ENCODE data around the gene BLMH. TPM values are rescaled to one million over a fixed set of nuclear protein-coding genes. Genes with fewer than 3 reads are reported as not detected.

Gene BLMH
- 26.1 and 28.5 TPM in 2 replicates for total RNA-seq

GRCh38 chr17:30291543-30292285 lies at the start of gene BLMH:
Gene BLMH (minus strand): TSS chr17:30291944. CDS start chr17:30291819, 125 bp downstream.

GRCh38 chr17:30333503-30334360 lies 42.0 kb upstream of the BLMH start, which contains the start of gene TMIGD1:
Gene TMIGD1 (minus strand): TSS chr17:30334057. CDS start chr17:30332133, 1,924 bp downstream.

GRCh38 chr17:30235386-30236296 lies 56.1 kb downstream of the BLMH start, which contains the start of gene SLC6A4:
Gene SLC6A4 (minus strand): TSS chr17:30235697. CDS start chr17:30221958, 13,739 bp downstream.

Other genes with a start within 250 kb of the BLMH start
- 3.4 and 4.6 TPM in 2 replicates for gene NSRP1, start 175.1 kb downstream of the BLMH start, total RNA-seq
- gene SLC6A4, start 56.2 kb downstream of the BLMH start, total RNA-seq = under 0.01 TPM in 1 of 2 replicates, not detected in the other
- gene TMIGD1, start 42.1 kb upstream of the BLMH start, total RNA-seq = not detected in 2 replicates
- gene CPD, start 87.0 kb upstream of the BLMH start, total RNA-seq = 31.0 and 169 TPM in 2 replicates
- gene GOSR1, start 185.5 kb upstream of the BLMH start, total RNA-seq = 22.4 and 28.0 TPM in 2 replicates